ENCODE results near the gene CORT. TPM values are rescaled to one million over a fixed set of nuclear protein-coding genes. Genes with fewer than 3 reads are reported as not detected.

The CORT gene
- total and polyA plus RNA-seq, 11 donors: 0.19 to 0.37 TPM; not detected in 9

DNA sequence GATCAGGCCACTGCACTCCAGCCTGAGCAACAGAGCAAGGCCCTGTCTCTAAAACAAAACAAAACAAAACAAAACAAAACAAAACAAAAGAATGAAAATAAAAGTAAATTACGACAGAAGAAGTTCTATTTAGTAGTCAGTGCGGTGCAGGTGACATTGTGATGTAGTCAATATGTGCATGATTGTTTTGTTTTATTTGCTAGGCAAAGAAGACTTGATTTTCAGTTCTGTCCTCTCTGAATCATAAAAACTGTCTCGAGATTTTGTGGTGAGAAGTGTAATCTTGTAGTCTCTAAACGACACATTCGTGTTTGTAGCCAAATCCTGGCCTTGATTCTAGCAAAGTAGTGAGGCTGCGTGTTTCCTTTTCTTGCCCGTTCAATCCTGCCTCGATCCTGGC lies 48.4 kb downstream of the CORT start:
- intact Hi-C loops (cut with DNase I): loop anchor here in 4 of 10 donors (5.0 to 10.0 kb wide), 4 partner anchors 63 to 447 kb away; partner anchors contain the start of gene CENPS (in 1 of the 4)
- peaks cover 0 to 29% (median 18%) of the 10 kb centered on the region in 12 donors for H3K4me1 ChIP-seq

More for the DNA sequence above, 48.4 kb downstream of the CORT start:
- H3K4me3 ChIP-seq: no peak overlapping the region
- WGBS, 4 donors: 87 to 94% (median 90%) methylated on average over 8 of the region's 8 CpGs
- H3K36me3 ChIP-seq: peaks cover 0 to 14% (median 5%) of the 10 kb centered on the region in 9 donors
- ATAC-seq (no peak), DNase-seq (no peak)
- no peaks in the 10 kb centered on the region for H3K27me3 ChIP-seq
- no peaks in the 10 kb centered on the region for H3K9me3 ChIP-seq
- H3K27ac ChIP-seq: no peak overlapping the region
- no peak for TF ChIP-seq POLR2A (IDR thresholded peaks at IDR 0.05)
- TF ChIP-seq, protein P1, sequence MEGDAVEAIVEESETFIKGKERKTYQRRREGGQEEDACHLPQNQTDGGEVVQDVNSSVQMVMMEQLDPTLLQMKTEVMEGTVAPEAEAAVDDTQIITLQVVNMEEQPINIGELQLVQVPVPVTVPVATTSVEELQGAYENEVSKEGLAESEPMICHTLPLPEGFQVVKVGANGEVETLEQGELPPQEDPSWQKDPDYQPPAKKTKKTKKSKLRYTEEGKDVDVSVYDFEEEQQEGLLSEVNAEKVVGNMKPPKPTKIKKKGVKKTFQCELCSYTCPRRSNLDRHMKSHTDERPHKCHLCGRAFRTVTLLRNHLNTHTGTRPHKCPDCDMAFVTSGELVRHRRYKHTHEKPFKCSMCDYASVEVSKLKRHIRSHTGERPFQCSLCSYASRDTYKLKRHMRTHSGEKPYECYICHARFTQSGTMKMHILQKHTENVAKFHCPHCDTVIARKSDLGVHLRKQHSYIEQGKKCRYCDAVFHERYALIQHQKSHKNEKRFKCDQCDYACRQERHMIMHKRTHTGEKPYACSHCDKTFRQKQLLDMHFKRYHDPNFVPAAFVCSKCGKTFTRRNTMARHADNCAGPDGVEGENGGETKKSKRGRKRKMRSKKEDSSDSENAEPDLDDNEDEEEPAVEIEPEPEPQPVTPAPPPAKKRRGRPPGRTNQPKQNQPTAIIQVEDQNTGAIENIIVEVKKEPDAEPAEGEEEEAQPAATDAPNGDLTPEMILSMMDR (IDR thresholded peaks at IDR 0.05): no peak

Other genes starting within 250 kb of the CORT start
- 100 to 1,000 TPM in 2 of 9 donors, 10 to 100 TPM in 7; 65.5 to 137 (median 82.0) TPM for gene KIF1B, start 239.5 kb upstream of the CORT start, total RNA-seq
- 10 to 100 TPM; 25.0 to 65.9 TPM for gene KIF1B, start 239.5 kb upstream of the CORT start, polyA plus RNA-seq
- 10 to 100 TPM; 25.0 to 95.2 (median 31.1) TPM for gene PGD, start 51.0 kb upstream of the CORT start, total RNA-seq
- 10 to 100 TPM; 13.3 to 30.9 TPM for gene PGD, start 51.0 kb upstream of the CORT start, polyA plus RNA-seq
- gene CENPS, start 19.6 kb upstream of the CORT start, total RNA-seq: 10 to 100 TPM in 1 of 9 donors, 1 to 10 TPM in 8; 2.4 to 11.6 (median 8.5) TPM
- gene CENPS, start 19.6 kb upstream of the CORT start, polyA plus RNA-seq: 1 to 10 TPM; 6.7 to 8.2 TPM
- gene DFFA, start 22.5 kb downstream of the CORT start, total RNA-seq: 10 to 100 TPM; 16.0 to 27.6 (median 24.5) TPM
- 10 to 100 TPM; 10.4 to 26.0 TPM for gene DFFA, start 22.5 kb downstream of the CORT start, polyA plus RNA-seq
- 10 to 100 TPM; 14.9 to 25.1 (median 19.6) TPM for gene PEX14, start 24.9 kb downstream of the CORT start, total RNA-seq
- gene PEX14, start 24.9 kb downstream of the CORT start, polyA plus RNA-seq: 10 to 100 TPM; 24.2 to 28.7 TPM